Endothelial cell of umbilical vein (primary cell): ENCODE results near the gene BUD31.

Source experiments
- EZH2 ChIP-seq: IDR thresholded peaks from 2 replicates; pipeline ENCODE4 v1.6.1; 2012; ENCODE audit warnings: borderline replicate concordance, low read depth, mild to moderate bottlenecking, moderate library complexity, low read length, inconsistent platforms; ENCODE audit not compliant: severe bottlenecking
- JUN ChIP-seq: IDR thresholded peaks from 2 replicates; pipeline ENCODE4 v1.6.1; 2011; ENCODE audit warnings: borderline replicate concordance, low read depth; ENCODE audit not compliant: insufficient read length, insufficient read depth
- MYC ChIP-seq: IDR thresholded peaks from one replicate; pipeline ENCODE4 v1.6.1; 2011; ENCODE audit warnings: mild to moderate bottlenecking, low read depth, low read length
- POLR2A ChIP-seq: IDR thresholded peaks from 2 replicates; pipeline ENCODE4 v1.6.1; 2012; ENCODE audit warnings: low read depth, mild to moderate bottlenecking, control low read depth, low read length
- TF ChIP-seq, protein P1 (sequence below), 2 donors: IDR thresholded peaks; 1 replicate in 1 of 2; 2 replicates in 1 of 2; pipeline ENCODE4 v1.5.1; 2011; ENCODE audit warnings: low read length in 2 of 2, mild to moderate bottlenecking in 2 of 2, moderate library complexity in 2 of 2, control low read depth in 1 of 2, inconsistent platforms in 1 of 2, low read depth in 1 of 2; ENCODE audit not compliant: insufficient read depth in 1 of 2; ENCODE audit errors: extremely low read depth in 1 of 2
- TF ChIP-seq, protein P2 (sequence below): IDR thresholded peaks from 2 replicates; pipeline ENCODE4 v1.6.1; 2011; ENCODE audit not compliant: insufficient read depth, insufficient read length

DNA sequence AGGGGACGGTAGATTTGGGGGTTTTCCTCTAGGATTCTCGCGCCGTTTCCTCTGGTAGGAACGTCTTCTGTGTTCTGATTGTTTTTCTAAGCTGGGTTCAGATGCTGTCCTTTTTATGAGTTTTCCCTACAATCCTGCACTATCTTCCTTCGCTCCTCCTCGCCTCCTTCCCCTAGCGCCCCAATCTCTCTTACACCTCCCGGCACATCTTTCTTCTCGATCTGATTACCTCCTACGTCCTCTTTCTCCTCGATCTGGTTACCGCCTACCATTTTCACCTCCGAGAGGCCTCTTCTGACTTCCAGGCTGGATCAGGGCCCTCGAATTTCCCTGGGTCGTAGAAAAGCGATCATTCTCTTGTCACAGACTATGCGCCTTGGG lies 413 bp downstream of the BUD31 start:
- TF ChIP-seq, protein P1, sequence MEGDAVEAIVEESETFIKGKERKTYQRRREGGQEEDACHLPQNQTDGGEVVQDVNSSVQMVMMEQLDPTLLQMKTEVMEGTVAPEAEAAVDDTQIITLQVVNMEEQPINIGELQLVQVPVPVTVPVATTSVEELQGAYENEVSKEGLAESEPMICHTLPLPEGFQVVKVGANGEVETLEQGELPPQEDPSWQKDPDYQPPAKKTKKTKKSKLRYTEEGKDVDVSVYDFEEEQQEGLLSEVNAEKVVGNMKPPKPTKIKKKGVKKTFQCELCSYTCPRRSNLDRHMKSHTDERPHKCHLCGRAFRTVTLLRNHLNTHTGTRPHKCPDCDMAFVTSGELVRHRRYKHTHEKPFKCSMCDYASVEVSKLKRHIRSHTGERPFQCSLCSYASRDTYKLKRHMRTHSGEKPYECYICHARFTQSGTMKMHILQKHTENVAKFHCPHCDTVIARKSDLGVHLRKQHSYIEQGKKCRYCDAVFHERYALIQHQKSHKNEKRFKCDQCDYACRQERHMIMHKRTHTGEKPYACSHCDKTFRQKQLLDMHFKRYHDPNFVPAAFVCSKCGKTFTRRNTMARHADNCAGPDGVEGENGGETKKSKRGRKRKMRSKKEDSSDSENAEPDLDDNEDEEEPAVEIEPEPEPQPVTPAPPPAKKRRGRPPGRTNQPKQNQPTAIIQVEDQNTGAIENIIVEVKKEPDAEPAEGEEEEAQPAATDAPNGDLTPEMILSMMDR (IDR thresholded peaks at IDR 0.05; ENCODE audit: extremely low read depth in 1 of 2, insufficient read depth in 1 of 2, low read depth in 1 of 2, low read length in 2 of 2): no peak
- TF ChIP-seq POLR2A (no peak), EZH2 (no peak), JUN (no peak), MYC (no peak)
- TF ChIP-seq, protein P2, sequence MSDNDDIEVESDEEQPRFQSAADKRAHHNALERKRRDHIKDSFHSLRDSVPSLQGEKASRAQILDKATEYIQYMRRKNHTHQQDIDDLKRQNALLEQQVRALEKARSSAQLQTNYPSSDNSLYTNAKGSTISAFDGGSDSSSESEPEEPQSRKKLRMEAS: no peak
